ENCODE results near the gene CNOT6.
A peak's percentile ranks its signal among the peaks of the same experiment; 100 is the strongest.

Gene CNOT6

DNA sequence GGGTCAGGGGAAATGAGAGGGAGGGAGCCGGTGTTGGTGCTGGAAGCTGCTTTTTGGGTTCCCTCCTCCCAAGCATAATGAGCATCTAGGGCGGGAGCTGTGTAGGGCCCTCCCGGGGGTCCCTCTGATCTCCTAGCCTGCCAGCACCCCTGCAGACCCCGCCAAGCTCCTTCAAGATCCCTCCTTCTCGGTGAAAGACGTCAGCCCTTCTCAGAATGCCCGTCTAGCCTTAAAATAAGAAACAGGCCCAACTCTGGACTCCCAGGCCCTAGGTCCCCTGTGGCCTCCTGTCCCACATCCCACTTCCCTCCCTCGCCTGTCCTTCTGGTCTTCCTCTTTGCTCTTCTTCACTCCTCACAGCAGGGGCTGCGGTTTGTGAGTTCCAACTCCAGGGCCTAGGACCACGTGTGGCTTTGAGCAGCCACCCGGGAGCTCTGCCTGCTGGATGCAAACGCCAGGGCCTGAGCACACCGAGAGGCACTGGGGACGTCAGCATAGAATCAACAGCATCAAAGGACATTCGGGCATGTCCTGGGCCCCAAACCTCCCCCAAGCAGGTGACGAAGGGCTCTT, 105.9 kb downstream of the CNOT6 start:
- peak; percentile 10 for DNase-seq (ENCODE audit: low spot score)

DNA sequence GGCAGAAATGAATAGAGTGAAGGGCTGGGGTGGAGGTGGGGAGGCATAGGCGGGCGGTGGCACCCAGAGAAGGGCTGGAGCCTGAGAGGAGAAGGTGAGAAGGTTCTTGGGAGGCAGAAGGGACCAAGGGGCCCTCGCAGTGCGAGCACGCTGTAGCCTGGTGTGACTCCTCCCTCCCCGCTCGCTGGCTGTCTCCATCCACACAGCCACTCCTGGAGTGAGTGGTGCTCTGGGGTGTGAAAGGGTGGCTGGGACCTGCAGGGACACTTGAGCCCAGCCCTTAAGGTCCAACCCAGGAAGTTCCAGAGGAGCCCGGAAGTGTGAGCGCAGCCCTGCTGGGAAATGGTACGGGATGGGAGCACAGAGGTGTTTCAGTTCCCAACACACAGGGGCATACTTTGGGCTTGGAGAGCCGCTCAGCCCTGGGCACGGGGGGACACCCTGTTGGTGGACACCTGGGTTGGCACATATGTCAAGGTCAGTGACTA, 106.4 kb downstream of the CNOT6 start:
- DNase-seq (ENCODE audit: low spot score) = peak; percentile 5

DNA sequence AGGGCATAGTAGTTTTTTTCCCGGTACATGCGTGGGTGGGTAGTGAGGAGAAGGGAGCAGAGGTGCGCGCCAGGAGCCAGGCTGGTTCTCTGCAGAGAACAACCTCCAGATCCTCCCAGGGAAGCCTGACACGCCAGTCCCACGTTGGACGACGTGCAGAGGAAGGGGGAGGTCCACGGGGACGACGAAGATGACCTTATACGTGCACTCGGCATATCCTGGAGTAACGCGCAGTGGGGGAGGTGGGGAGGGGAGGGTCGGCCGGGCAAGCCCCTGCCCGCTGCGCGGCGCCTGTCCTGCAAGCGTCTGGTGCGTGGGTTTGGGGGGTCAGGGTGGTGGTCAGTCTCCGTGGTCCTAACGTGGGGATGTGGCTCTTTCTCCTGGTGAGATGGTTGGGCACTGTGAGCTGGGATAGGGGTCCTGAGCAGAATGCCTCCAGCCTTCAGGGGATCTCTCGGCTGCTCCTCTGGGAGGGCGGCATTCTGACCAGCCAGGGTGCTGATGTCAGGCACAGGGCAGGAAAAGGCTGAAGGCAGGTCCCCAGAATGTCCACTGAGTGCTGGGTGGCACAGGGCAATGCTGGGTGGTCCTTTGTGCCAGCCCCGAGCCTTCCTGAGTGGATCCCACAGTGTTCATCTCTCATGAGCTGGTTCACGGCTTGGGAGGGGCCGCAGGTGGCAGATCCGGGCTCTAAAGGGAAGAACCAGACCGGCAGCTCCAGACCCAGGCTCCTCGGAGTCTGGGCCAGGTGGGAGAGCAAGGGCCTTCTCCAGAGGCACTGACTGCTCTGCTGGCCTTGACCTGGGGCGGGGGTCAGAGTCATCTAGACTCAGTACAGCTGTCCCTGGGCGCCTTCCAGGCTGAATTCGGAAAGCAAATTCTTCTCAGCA, 107.7 kb downstream of the CNOT6 start:
- DNase-seq (ENCODE audit: low spot score) = peak; percentile 9

DNA sequence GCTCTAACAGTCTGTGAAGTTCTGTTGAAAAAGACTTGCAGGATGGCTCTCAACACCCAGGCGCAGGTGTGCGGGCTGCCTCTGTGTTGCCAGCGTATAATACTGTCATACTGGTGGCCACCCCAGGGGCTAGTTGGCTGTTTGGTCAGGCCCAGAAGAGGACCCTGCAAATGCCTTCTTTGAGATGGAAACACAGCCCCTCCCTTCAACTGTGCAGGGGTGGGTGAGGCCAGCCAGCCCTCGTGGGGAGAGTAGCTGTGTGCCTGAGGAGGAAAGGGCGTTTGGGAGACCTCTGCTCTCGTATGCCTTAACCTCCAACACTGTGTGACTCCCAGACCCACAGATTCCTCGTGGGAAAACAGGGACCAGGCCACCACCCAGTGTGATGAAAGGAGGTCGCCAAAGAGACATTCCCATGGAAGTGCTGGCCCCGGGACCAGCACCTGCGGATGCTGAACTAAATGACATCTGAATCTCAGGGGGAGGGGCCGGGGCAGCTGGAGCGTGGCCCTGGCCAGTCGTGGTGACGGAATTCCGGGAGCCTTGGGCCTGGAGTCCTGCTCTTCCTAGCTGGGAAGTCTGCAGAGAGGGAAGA, 108.4 kb downstream of the CNOT6 start:
- DNase-seq (ENCODE audit: low spot score) = no peak

DNA sequence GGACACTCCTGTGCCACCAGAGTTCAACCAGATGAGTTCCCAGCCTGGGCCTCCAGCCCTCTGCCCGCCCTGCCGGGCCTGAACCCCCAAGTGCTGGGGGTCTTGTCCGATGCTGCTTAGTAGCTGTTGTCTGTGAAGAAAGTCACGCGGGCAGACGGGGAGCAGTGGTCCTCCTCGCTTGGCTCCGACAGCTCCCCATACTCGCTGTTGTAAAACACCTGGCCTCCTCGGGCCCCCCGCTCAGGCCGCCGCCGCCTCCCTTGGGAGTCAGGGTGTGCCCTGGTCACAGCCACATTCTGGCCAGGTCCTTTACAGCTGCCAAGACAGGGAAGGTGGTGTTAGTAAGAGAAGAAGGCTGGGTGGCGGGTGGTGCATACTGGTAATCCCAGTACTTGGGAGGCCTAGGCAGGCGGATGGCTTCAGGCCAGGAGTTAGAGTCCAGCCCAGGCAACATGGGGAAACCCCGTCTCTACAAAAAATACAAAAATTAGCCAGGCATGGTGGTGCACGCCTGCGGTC, 109.0 kb downstream of the CNOT6 start:
- no peak for DNase-seq (ENCODE audit: low spot score)

DNA sequence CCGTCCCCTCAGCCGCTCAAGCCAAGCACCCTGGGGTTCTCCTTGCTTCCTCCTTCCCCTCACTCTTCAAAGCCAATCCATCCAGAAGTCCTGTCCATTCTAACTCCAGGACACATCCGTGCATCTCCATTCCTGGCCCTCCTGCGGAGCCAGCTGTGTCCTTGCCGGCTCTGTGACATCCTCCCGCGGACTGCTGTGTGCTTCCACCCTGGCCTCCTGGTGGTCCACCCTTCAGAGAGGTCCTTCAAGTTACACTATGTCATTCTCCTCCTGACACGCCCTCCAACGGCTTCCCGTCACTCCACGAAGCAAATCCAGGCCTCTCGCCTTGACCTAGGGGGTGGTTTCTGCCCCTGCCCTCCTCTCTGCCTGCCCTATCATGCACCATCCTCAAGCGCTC, 110.1 kb downstream of the CNOT6 start:
- DNase-seq (ENCODE audit: low spot score) = no peak

DNA sequence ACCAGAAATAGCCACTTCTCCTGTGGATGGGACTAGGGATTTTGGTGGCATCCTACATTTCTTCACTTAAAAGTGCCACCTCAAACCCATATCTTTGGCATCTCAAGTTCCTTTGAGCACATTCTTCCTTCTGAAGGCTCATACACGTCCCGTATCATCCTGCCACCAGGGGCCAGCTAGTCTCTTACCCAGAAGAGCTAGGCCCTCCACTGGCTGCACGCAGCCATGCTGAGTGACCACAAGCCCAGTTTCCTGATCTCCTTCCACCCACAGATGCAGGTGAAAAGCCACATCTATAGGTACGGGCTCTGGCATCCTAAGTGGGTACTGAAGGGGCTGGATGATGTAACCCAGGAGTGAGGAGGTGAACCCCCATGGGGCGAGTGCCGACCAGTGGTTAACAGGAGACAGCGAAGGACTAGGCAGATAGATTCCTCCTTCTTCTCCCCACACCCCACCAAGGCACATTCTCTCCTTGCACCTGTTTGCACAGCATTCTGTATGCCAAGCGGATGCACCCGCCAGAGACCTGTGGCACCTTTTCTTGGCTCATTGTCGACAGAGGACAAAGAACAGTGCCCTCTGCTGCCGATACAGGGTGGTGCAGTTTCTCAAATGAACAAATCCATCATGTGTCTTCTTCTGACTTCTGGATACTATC, 111.5 kb downstream of the CNOT6 start:
- peak; percentile 73 for DNase-seq (ENCODE audit: low spot score)

DNA sequence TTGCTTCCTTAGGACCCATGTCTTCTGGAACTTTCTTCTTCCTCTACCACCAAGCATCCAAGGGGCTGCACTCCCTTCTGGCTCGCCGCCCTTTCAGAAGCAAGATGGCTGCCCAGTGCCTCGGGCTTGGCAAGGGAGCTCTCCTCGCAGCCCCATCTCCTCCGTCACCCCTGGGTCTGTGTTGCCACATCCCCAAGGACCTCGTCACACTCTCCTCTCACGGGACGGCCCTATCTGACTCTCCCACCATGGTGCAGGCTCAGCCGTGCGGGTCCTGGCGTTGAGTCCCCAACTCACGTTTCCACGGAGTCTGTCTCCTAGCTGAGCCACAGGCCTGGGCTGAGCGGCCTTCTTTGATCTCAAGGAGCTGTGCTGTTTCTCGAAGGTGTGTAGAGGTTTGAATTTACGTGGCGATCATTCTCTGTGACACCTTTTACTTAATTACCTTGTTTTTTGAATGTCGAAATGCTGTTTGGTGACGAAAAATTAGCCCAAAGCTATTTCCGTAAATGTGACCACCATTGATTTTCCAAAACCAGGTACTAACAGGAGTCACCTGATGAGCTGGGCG, 112.1 kb downstream of the CNOT6 start:
- DNase-seq (ENCODE audit: low spot score) = no peak

DNA sequence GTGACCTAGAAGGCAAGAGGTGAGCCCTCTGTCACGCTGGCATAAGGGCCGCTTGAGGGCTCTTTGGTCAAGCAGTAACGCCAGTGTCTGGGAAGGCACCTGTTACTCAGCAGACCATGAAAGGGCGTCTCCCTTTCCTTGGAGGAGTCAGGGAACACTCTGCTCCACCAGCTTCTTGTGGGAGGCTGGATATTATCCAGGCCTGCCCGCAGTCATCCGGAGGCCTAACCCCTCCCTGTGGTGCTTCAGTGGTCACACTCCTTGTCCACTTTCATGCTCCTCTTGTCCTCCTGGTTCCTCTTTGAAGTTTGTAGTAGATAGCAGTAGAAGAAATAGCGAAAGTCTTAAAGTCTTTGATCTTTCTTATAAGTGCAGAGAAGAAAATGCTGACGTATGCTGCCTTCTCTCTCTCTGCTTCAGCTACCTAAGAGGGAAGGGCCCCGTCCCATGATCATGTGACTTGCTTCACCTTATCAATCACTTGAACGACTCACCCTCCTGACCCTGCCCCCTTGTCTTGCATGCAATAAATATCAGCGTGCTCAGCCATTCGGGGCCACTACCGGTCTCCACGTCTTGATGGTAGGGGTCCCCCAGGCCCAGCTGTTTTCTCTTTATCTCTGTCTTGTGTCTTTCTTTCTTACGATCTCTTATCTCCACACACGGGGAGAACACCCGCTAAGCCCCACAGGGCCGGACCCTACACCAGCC, 113.8 kb downstream of the CNOT6 start:
- DNase-seq (ENCODE audit: low spot score) = no peak

DNA sequence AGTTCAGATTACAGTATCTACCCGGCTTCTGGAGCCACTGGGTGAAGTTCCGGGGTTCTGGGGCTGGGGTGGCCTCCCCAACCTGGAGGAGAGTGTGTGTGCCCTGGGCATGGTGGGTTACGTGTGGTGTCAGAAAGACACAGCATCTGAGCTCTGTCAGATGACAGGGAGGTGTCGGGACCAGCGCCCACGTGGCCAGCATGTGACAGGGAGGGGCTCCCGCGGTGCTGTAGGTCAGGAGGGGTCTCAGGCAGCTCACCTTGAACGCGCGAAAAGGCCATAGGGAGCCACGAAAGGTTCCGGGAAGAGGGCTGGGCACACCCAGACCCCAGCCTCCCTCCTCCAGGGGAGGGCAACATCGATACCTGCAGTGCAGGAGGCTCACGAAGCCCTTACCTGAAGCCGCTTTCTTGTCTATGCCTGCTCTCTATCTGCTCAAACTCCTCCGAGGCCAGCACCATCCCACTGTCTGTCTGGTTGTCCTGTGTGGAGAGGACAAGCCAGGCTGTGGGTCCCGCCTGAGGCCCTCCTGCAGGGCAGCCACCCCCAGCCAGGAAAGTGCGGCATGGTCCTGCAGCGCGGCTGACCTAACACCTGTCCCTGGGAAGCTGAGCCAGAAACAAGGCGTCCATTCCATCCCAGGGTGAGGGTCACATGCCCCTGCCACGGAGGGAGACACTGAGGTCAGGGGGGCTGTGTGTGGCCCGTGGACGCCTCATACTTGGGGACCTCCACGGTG, 114.6 kb downstream of the CNOT6 start:
- DNase-seq (ENCODE audit: low spot score) = no peak

DNA sequence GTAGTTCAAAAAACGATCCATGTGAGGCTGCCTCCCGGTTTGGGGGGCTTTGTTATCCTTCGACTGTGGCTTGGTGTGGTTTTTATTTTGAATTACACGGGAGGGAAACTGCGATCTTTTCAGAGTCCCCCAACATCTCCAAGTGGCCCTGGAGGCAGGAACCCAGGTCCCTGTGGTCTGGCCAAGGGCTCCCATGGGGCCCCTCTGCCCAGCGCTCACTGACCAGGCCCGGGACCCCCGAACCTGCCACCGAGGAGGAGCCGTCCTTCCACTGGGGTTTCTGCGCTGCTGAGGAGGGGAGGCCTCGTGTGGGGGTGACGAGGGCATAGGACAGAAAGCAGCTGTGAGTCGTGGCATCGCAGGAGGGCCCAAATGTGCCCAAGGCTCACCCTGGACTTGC, 115.2 kb downstream of the CNOT6 start:
- DNase-seq (ENCODE audit: low spot score) = no peak

DNA sequence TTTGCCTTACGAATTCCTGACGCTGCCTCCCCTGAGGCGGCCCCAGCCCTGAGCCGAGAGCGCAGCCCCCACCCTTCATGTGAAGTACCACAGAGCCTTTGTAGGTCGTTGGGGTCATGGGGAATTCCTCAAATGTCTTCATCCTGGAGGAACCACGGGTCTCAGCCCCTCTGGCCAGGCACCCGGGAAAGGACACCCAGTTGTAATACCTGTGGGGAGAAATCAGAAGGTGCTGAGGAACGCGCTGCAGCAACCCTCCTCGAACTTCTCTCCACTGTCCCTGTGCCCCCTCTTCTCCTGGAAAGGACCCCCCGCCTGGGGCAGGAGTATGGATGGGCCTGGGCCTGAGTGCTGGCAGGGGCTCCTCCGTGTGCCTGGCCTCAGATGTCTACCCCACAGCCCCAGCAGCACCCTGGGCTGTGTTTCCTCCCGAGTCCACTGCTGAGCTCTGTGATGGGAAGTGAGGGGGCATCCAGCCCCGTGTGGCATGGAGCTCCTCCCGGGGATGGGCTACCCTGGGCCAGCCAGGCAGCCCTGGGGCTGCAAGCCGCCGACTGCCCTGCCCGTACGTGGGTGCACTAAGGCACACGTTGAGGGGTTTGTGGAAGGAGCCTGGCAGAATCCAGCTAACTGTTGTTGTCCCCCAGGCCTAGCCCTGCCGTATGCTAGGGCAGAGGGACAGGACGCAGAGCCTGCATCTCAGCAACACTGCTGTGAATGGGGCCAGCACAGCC, 115.8 kb downstream of the CNOT6 start:
- no peak for DNase-seq (ENCODE audit: low spot score)

DNA sequence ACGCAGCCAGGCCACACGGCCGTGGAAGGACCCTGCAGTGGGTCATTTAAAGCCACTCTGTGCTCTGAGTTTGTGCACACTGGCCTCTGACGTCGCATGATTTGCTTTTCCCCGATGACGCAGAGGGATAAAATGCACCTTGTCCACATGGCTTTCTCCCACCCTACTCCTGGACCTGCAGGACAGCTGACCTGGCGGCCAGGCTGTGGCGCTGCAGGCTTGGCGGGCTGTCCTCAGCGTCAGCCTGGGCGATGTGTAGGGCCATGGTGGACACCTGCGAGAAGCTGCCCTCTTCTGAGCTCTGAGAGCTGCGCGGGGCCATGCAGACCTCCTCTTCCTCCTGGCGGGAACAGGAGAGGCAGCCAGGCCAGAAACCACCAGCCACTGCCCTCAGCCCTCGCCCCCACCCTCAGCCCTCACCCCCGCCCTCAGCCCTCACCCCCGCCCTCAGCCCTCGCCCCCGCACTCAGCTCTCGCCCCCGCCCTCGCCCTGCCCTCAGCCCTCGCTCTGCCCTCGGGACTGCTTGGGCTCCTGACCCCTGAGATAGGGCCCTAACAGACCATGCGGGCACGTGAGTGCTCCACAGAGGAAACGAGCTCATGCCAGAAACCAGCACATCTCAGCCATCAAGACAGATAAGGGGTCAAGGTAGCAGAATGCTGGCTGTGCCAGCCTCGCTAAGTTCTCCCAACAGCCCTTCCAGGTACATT, 117.1 kb downstream of the CNOT6 start:
- DNase-seq (ENCODE audit: low spot score) = no peak

DNA sequence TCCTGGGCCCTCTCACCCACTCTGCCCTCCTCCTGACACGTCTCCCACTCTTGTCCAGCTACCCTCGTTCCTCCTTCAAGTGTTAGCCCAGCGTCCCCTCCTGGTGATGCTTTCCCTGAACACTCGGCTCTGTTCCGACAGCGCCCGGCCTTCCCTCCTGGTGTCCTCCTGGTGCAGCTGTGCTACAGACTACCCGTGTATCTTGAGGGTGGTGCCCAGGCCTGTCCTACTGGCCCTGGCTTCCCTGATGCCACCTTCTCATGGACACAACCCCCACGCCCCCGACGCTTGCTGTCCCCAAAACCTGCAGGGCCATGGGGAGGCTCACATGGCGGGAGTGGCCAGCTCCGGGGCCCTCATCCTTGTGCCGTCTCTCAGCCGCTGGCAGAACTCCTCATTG, 118.5 kb downstream of the CNOT6 start:
- no peak for DNase-seq (ENCODE audit: low spot score)

DNA sequence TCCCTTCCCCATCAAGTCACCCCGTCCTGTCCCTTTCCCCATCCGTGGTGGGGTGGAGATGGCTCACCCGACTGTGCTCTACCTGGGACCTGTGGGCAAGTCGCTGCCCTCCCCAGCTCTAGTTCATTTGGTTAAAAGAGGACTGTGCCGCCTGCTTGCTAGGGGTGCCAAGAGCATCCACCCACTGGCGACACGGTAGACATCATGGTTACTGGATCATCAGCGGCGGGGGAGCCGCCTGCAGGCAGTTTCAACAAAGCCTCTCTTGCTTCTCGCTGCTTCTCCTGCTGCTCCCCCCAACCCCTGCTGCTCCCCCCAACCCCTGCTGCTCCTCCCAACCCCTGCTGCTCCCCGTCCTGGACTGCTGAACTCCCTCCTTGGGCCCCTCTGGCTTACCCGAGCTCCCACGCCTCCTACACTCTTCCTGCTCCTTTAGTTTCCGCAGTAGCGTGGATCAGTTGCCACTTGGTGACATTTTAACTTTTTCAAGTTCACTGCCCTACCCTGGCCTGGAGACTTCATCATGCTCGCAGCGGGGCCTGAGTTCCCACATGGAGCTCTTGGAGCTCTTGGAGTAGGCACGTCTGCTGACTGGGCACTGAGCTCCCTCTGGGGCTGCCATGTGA, 119.1 kb downstream of the CNOT6 start:
- no peak for DNase-seq (ENCODE audit: low spot score)

DNA sequence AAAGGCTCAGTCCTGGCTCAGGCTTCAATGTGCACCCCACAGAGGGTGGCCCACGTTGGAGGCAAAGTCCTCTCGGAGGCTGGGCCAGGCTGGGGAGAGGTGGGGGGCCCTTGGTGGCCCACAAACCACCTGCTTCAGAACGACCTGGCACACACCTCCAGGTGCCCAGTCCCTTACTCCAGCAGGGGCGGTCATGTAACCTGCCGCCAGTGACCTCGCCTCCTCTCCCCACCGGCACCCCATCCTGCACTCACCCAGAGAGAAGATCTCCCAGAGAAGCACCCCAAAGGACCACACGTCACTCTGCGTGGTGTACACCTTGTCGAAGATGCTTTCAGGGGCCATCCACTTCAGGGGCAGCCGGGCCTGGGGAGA, 119.6 kb downstream of the CNOT6 start:
- DNase-seq (ENCODE audit: low spot score) = no peak

DNA sequence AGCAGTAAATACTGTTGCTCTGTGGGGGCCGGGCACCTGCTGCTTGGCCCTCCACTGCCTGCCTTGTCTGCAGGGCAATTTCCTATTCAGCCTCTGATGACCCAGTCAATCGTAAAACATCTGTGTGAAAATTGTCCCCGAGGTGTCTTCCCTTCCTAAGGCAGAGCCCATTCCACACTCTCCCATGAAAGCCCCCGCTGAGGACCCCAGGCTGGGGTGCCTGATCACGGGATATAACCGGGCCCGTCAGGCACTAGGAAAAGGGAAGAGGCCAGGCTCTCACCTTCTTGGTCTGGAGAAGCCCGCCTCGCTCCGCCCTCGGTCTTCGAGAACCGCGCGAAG, 124.3 kb downstream of the CNOT6 start:
- no peak for DNase-seq (ENCODE audit: low spot score)

DNA sequence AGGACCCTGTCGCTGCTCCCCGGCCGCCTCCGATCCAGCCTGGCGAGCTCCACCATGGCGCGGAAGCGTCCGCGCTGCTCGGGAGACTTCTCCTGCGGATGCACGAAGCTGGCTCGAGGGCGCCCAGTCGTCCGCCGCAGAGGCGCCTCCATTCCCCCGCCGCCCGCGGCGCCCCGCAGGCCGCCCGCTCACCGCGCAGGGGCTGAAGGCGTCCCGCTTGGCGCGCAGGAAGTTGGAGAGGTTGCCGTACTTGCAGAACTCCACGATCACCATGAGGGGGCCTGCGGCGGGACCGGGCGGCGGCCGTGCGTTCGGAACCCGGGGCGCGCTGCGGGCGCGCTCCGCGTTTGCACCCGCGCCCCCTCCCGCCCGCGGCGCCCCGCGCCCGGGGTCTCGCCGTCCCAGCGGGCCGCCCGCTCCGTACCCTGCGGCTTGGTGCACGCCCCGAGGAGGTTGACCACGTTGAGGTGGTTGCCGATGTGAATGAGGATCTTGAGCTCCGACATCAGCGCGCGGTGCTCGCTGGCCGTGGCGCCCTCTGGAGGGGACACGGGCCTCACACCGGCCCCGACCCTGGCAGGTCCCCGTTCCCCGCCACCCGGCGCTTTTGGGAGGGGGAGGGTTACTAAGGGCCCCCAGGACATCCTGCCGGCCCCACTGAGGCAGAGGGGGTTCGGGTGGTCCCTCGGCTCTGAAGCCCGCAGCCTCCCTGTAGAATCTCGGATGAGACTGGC, 124.8 kb downstream of the CNOT6 start:
- peak; percentile 75 for DNase-seq (ENCODE audit: low spot score)
